AG09309 (cell line): ENCODE measurements around the gene USP44.

ENCODE experiments used
- DNase-seq: peaks from one replicate; pipeline ENCODE4 v3.0.0-alpha.2; 2010; ENCODE audit warnings: low read depth
- H3K4me3 ChIP-seq: 2 replicates; pipeline ENCODE4 v1.5.1; 2011; ENCODE audit warnings: mild to moderate bottlenecking, low read depth, low read length, moderate library complexity; ENCODE audit not compliant: control insufficient read depth
- CTCF ChIP-seq: IDR thresholded peaks from 2 replicates; pipeline ENCODE4 v1.5.1; 2011; ENCODE audit warnings: mild to moderate bottlenecking, low read depth, low read length, inconsistent platforms; ENCODE audit not compliant: insufficient read depth, control insufficient read depth; ENCODE audit errors: missing control alignments

Gene USP44

DNA sequence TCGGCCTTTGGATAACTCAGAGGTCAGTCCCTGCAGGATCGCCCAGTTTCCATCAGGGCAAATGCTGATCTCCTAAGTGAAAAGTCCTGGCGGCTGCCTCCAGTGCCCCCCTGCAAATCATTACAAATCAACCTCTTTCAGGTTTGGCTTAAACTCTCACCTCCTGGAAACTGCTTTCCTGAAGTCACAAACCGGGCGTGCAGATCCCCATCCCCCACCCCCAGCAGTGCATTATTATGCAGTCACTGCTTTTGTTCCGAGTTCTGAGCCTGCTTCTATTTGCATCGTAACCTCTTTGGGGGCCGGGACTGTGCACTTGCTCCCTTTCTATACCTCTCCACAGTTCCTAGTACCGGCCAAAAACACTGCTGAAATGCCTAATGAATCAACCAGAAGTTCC is at the start of gene USP44:
USP44 (minus strand) TSS at position 172 of the 400 bp plus-strand sequence. CDS start 17,220 bp downstream, outside the sequence.
- DNase-seq = no peak
- no peak for TF ChIP-seq CTCF
- no peak within 1 kb of the TSS for H3K4me3 ChIP-seq

DNA sequence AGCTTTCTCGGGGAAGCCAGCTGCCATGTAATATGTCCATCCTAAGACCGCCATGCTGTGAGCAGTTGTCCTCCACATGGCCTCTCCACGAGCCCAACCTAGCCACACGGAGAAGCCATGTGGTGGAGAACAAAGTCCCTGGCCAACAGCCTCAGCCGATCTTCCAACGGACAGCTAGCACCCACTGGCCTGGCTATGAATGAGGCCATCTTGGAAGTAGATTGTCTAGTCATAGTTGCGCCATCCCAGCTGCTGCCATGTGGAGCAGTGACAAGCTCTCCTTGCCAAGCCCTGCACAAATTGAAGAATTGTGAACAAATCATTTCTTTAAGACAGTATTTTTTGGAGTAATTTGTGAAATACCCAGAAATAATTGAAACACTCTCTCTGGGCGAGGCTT is 49.3 kb upstream of the USP44 start:
- TF ChIP-seq CTCF = no peak
- no peak overlapping the region for H3K4me3 ChIP-seq
- no peak for DNase-seq

DNA sequence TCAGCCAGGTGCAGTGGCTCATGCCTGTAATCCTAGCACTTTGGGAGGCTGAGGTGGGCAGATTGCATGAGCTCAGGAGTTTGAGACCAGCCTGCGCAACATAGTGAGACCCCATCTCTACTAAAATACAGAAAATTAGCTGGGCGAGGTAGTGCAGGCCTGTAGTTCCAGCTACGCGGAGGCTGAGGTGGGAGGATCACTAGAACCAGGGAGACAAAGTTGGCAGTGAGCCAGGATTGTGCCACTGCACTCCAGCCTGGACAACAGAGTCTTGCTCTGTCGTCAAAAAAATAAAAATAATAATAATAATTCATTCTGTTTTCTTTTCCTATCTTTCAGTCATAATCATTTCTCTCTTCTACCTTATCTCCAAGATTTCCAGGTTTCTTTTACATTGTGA is 48.6 kb upstream of the USP44 start:
- no peak for TF ChIP-seq CTCF
- no peak overlapping the region for H3K4me3 ChIP-seq
- DNase-seq = no peak

- H3K4me3 ChIP-seq = no peak overlapping the region
- no peak for TF ChIP-seq CTCF
- no peak for DNase-seq
Measured at GRCh38 chr12:95594136-95594535, 42.9 kb upstream of the USP44 start.

GRCh38 chr12:95593266-95593871 is 42.1 kb upstream of the USP44 start:
- DNase-seq = no peak
- no peak for TF ChIP-seq CTCF
- H3K4me3 ChIP-seq = no peak overlapping the region

GRCh38 chr12:95591731-95592130 is 40.5 kb upstream of the USP44 start:
- no peak for TF ChIP-seq CTCF
- H3K4me3 ChIP-seq = no peak overlapping the region
- no peak for DNase-seq

GRCh38 chr12:95590775-95591174 is 39.5 kb upstream of the USP44 start:
- no peak overlapping the region for H3K4me3 ChIP-seq
- DNase-seq = no peak
- no peak for TF ChIP-seq CTCF
